ENCODE measurements around the gene USP48. TPM values are rescaled to one million over a fixed set of nuclear protein-coding genes. Genes with fewer than 3 reads are reported as not detected.
"Not testable (repeated sequence)": the region's sequence is repeated elsewhere in the genome, so short reads cannot be mapped to it uniquely, and the experiment has no call there.

Gene USP48
- 28.6 and 29.2 TPM in 2 replicates for total RNA-seq (2014; rRNA removed; shearing (Covaris generic))

- peak; percentile 99 for DNase-seq (ENCODE audit: low read depth)
Observed at GRCh38 chr1:21782868-21783678, at the start of gene USP48. USP48 (minus strand) TSS chr1:21783149; CDS start chr1:21782957, 192 bp downstream.

GRCh38 chr1:21831454-21831970, 48.6 kb upstream of the USP48 start:
- no peak for DNase-seq (ENCODE audit: low read depth)

- no peak for DNase-seq (ENCODE audit: low read depth)
Observed at GRCh38 chr1:21830792-21831453, 48.0 kb upstream of the USP48 start.

GRCh38 chr1:21829294-21829693, 46.3 kb upstream of the USP48 start:
- DNase-seq (ENCODE audit: low read depth) = no peak

- no peak for DNase-seq (ENCODE audit: low read depth)
Observed at GRCh38 chr1:21828506-21829210, 45.7 kb upstream of the USP48 start.

- no peak for DNase-seq (ENCODE audit: low read depth)
Observed at GRCh38 chr1:21828075-21828474, 45.1 kb upstream of the USP48 start.

- DNase-seq (ENCODE audit: low read depth) = no peak
Observed at GRCh38 chr1:21827141-21827679, 44.3 kb upstream of the USP48 start.

GRCh38 chr1:21826694-21827093, 43.7 kb upstream of the USP48 start:
- not testable (repeated sequence) for DNase-seq (ENCODE audit: low read depth)

- DNase-seq (ENCODE audit: low read depth) = no peak
Observed at GRCh38 chr1:21825393-21825792, 42.4 kb upstream of the USP48 start.

GRCh38 chr1:21824926-21825325, 42.0 kb upstream of the USP48 start:
- no peak for DNase-seq (ENCODE audit: low read depth)

GRCh38 chr1:21823980-21824702, 41.2 kb upstream of the USP48 start:
- no peak for DNase-seq (ENCODE audit: low read depth)

- peak; percentile 5 for DNase-seq (ENCODE audit: low read depth)
Observed at GRCh38 chr1:21823206-21823979, 40.4 kb upstream of the USP48 start.

- peak; percentile 19 for DNase-seq (ENCODE audit: low read depth)
Observed at GRCh38 chr1:21822349-21822748, 39.4 kb upstream of the USP48 start.

GRCh38 chr1:21821385-21822019, 38.6 kb upstream of the USP48 start:
- DNase-seq (ENCODE audit: low read depth) = no peak

GRCh38 chr1:21820597-21821232, 37.8 kb upstream of the USP48 start:
- no peak for DNase-seq (ENCODE audit: low read depth)

- peak; percentile 48 for DNase-seq (ENCODE audit: low read depth)
Observed at GRCh38 chr1:21818656-21819055, 35.7 kb upstream of the USP48 start.

- DNase-seq (ENCODE audit: low read depth) = peak; percentile 76
Observed at GRCh38 chr1:21816602-21817302, 33.8 kb upstream of the USP48 start.

- peak; percentile 3 for DNase-seq (ENCODE audit: low read depth)
Observed at GRCh38 chr1:21815724-21816321, 32.9 kb upstream of the USP48 start.
